Neural cell (in vitro differentiated cells): Measurements from ENCODE around the gene ACBD3. TPM values are rescaled to one million over a fixed set of nuclear protein-coding genes. Genes with fewer than 3 reads are reported as not detected.

Experiments used
- H2AFZ ChIP-seq: fragments of 200-600, 300-800 bp; sonication (generic), shearing (Covaris generic); 2 replicates; pipeline ENCODE4 v1.6.0; 2014; ENCODE audit warnings: low read depth, mild to moderate bottlenecking, antibody characterized with exemption, low read length, moderate library complexity
- H3F3A ChIP-seq: fragments of 200-600 bp; shearing (Covaris generic); 2 replicates; pipeline ENCODE4 v1.6.1; 2016; ENCODE audit warnings: mild to moderate bottlenecking, moderate library complexity, mixed read lengths, antibody characterized with exemption, low read length; ENCODE audit not compliant: insufficient read depth, poor library complexity, severe bottlenecking
- H3K27ac ChIP-seq: fragments of 200-600, 300-800 bp; sonication (generic), shearing (Covaris generic); 2 replicates; pipeline ENCODE4 v1.5.1; 2014; ENCODE audit warnings: mild to moderate bottlenecking, low read length, moderate library complexity
- H3K27me3 ChIP-seq: fragments of 300-800, 200-600 bp; sonication (generic), shearing (Covaris generic); 2 replicates; pipeline ENCODE4 v1.6.0; 2014; ENCODE audit warnings: mild to moderate bottlenecking, low read depth, low read length, moderate library complexity; ENCODE audit not compliant: insufficient read depth
- H3K36me3 ChIP-seq: fragments of 300-800, 200-600 bp; sonication (generic), shearing (Covaris generic); 2 replicates; pipeline ENCODE4 v1.5.1; 2014; ENCODE audit warnings: mild to moderate bottlenecking, antibody characterized with exemption, low read length, moderate library complexity; ENCODE audit not compliant: insufficient read depth
- H3K4me2 ChIP-seq: fragments of 300-800, 200-600 bp; sonication (generic), shearing (Covaris generic); 2 replicates; pipeline ENCODE4 v1.6.0; 2014; ENCODE audit warnings: mild to moderate bottlenecking, low read length
- H3K4me3 ChIP-seq: fragments of 300-800, 200-600 bp; sonication (generic), shearing (Covaris generic); 2 replicates; pipeline ENCODE4 v1.5.1; 2014; ENCODE audit warnings: mild to moderate bottlenecking, low read length, moderate library complexity
- H3K79me2 ChIP-seq: fragments of 200-600 bp; shearing (Covaris generic); replicated peaks from 2 replicates; pipeline ENCODE4 v1.6.0; 2014; ENCODE audit warnings: mild to moderate bottlenecking, low read length, moderate library complexity; ENCODE audit not compliant: insufficient read depth
- H3K9ac ChIP-seq: fragments of 300-800, 200-600 bp; sonication (generic), shearing (Covaris generic); 2 replicates; pipeline ENCODE4 v1.6.1; 2016; ENCODE audit warnings: mild to moderate bottlenecking, low read length, mixed read lengths
- H3K9me2 ChIP-seq: fragments of 200-600 bp; shearing (Covaris generic); 2 replicates; pipeline ENCODE4 v1.6.1; 2016; ENCODE audit warnings: mild to moderate bottlenecking, low read length, mixed read lengths; ENCODE audit not compliant: insufficient read depth
- H3K9me3 ChIP-seq: fragments of 200-600, 300-800 bp; sonication (generic), shearing (Covaris generic); 2 replicates; pipeline ENCODE4 v1.6.1; 2016; ENCODE audit warnings: mild to moderate bottlenecking, mixed run types, low read length, moderate library complexity, mixed read lengths
- H4K20me1 ChIP-seq: fragments of 200-600 bp; shearing (Covaris generic); 2 replicates; pipeline ENCODE4 v1.6.1; 2016; ENCODE audit warnings: mild to moderate bottlenecking, mixed run types; ENCODE audit not compliant: insufficient read depth
- EP300 ChIP-seq: fragments of 450-650 bp; conservative IDR thresholded peaks from 2 replicates; pipeline ENCODE4 v1.6.1; 2014; ENCODE audit warnings: antibody characterized with exemption, mild to moderate bottlenecking, moderate library complexity; ENCODE audit not compliant: poor library complexity, severe bottlenecking
- EZH2 ChIP-seq: fragments of 200-600, 300-800 bp; shearing (Covaris generic), sonication (generic); IDR thresholded peaks from 2 replicates; pipeline ENCODE4 v1.6.1; 2014; ENCODE audit warnings: antibody characterized with exemption, low read length, borderline replicate concordance, mild to moderate bottlenecking; ENCODE audit not compliant: insufficient read depth, poor library complexity, severe bottlenecking
- RAD21 ChIP-seq: fragments of 450-650 bp; conservative IDR thresholded peaks from 2 replicates; pipeline ENCODE4 v1.6.1; 2014; ENCODE audit warnings: antibody characterized with exemption, mild to moderate bottlenecking, moderate library complexity
- REST ChIP-seq: IDR thresholded peaks from 2 replicates; pipeline ENCODE4 v1.6.1; 2012; ENCODE audit warnings: borderline replicate concordance
- SMC3 ChIP-seq: fragments of 450-650 bp; conservative IDR thresholded peaks from 2 replicates; pipeline ENCODE4 v1.6.1; 2014; ENCODE audit warnings: antibody characterized with exemption, mild to moderate bottlenecking, moderate library complexity; ENCODE audit not compliant: poor library complexity
- TAF1 ChIP-seq: IDR thresholded peaks from 2 replicates; pipeline ENCODE4 v1.6.1; 2012; ENCODE audit warnings: low read depth
- polyA plus RNA-seq: library from polyadenylated mRNA; depleted of rRNA; stranded (reverse); fragments of >200 nt; gene quantifications from 2 replicates; pipeline ENCODE4 v1.2.3, GENCODE V29; 2014

The ACBD3 gene
- polyA plus RNA-seq, 1 donor from 2014 or later: 30.8 TPM

DNA sequence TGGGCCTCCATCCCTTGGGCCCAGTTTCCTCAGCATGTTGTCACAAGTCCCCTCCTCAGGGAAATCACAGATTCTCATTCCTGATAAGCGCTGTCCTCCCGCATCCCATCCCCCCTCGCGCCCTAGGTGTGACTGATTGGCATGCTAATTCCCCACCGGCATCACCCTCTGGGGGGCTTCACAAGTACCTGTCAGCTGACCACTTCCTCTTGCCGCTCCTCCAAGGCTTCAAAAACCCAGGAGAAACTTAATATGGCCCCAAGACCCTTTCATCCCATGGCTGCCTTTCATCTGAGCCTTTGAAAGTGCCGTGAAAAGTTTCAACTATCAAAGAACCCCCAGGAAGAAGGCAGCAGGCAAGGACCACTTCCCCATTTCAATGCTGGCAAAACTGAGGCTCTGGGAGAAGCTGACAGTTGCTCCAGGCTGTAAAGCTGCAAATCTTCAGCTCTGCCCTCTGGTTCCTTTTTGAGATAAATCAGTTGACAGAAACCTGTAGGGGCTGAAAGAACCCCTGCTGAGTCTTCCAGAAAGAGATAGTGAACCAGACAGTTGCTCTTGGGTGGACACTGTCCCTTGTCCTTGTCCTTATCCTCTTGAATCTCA is 24.1 kb upstream of the ACBD3 start:
- no peaks in the 10 kb centered on the region for H3K79me2 ChIP-seq
- H3K9me3 ChIP-seq: no peaks in the 10 kb centered on the region
- H3K27ac ChIP-seq: no peak overlapping the region
- H3K9me2 ChIP-seq: no peaks in the 10 kb centered on the region
- no peak overlapping the region for H3K4me2 ChIP-seq
- H2AFZ ChIP-seq: no peak overlapping the region
- H3K4me3 ChIP-seq: no peak overlapping the region
- no peaks in the 10 kb centered on the region for H3K36me3 ChIP-seq
- TF ChIP-seq RAD21: no peak
- no peaks in the 10 kb centered on the region for H3F3A ChIP-seq
- no peaks in the 10 kb centered on the region for H4K20me1 ChIP-seq
- H3K9ac ChIP-seq: no peak overlapping the region
- H3K27me3 ChIP-seq: no peaks in the 10 kb centered on the region

GRCh38 chr1:226209307-226210059 is 22.9 kb upstream of the ACBD3 start:
- Histone ChIP-seq H3K27me3 (no peaks in the 10 kb centered on the region), H4K20me1 (no peaks in the 10 kb centered on the region), H3K36me3 (no peaks in the 10 kb centered on the region), H3K27ac (no peak overlapping the region), H3K4me3 (no peak overlapping the region), H3K9ac (no peak overlapping the region), H3K9me3 (no peaks in the 10 kb centered on the region), H3K9me2 (no peaks in the 10 kb centered on the region), H3K79me2 (no peaks in the 10 kb centered on the region), H3F3A (no peaks in the 10 kb centered on the region), H2AFZ (no peak overlapping the region), H3K4me2 (no peak overlapping the region)
- TF ChIP-seq EP300: no peak
- TF ChIP-seq EZH2: no peak
- TF ChIP-seq TAF1: no peak
- TF ChIP-seq RAD21: no peak
- no peak for TF ChIP-seq SMC3

GRCh38 chr1:226207048-226207447 is 20.5 kb upstream of the ACBD3 start:
- H3K27me3 ChIP-seq: no peaks in the 10 kb centered on the region
- H2AFZ ChIP-seq: no peak overlapping the region
- no peaks in the 10 kb centered on the region for H3K36me3 ChIP-seq
- H3K27ac ChIP-seq: no peak overlapping the region
- H3K9me2 ChIP-seq: no peaks in the 10 kb centered on the region
- no peak overlapping the region for H3K4me2 ChIP-seq
- H3K4me3 ChIP-seq: no peak overlapping the region
- TF ChIP-seq EP300 (no peak), REST (no peak), SMC3 (no peak), EZH2 (no peak)
- no peak overlapping the region for H3K9ac ChIP-seq
- H3K79me2 ChIP-seq: no peaks in the 10 kb centered on the region
- no peaks in the 10 kb centered on the region for H4K20me1 ChIP-seq
- H3K9me3 ChIP-seq: no peaks in the 10 kb centered on the region
- H3F3A ChIP-seq: no peaks in the 10 kb centered on the region
